Measurements from ENCODE around the gene CCND2.

DNA sequence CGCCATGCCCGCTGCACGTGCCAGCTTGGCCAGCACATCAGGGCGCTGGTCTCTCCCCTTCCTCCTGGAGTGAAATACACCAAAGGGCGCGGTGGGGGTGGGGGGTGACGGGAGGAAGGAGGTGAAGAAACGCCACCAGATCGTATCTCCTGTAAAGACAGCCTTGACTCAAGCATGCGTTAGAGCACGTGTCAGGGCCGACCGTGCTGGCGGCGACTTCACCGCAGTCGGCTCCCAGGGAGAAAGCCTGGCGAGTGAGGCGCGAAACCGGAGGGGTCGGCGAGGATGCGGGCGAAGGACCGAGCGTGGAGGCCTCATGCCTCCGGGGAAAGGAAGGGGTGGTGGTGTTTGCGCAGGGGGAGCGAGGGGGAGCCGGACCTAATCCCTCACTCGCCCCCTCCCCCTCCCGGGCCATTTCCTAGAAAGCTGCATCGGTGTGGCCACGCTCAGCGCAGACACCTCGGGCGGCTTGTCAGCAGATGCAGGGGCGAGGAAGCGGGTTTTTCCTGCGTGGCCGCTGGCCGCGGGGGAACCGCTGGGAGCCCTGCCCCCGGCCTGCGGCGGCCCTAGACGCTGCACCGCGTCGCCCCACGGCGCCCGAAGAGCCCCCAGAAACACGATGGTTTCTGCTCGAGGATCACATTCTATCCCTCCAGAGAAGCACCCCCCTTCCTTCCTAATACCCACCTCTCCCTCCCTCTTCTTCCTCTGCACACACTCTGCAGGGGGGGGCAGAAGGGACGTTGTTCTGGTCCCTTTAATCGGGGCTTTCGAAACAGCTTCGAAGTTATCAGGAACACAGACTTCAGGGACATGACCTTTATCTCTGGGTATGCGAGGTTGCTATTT lies 914 bp upstream of the CCND2 start:
- TF ChIP-seq, protein P1, sequence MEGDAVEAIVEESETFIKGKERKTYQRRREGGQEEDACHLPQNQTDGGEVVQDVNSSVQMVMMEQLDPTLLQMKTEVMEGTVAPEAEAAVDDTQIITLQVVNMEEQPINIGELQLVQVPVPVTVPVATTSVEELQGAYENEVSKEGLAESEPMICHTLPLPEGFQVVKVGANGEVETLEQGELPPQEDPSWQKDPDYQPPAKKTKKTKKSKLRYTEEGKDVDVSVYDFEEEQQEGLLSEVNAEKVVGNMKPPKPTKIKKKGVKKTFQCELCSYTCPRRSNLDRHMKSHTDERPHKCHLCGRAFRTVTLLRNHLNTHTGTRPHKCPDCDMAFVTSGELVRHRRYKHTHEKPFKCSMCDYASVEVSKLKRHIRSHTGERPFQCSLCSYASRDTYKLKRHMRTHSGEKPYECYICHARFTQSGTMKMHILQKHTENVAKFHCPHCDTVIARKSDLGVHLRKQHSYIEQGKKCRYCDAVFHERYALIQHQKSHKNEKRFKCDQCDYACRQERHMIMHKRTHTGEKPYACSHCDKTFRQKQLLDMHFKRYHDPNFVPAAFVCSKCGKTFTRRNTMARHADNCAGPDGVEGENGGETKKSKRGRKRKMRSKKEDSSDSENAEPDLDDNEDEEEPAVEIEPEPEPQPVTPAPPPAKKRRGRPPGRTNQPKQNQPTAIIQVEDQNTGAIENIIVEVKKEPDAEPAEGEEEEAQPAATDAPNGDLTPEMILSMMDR (IDR thresholded peaks at IDR 0.05) = no peak
- TF ChIP-seq POLR2A (IDR thresholded peaks at IDR 0.05) = no peak

Measured in testis (tissue), 2 donors.